Mesenchymal stem cell (in vitro differentiated cells and primary cell): ENCODE measurements around the gene HOXA7.

ENCODE experiments used
- DNase-seq: peaks from one replicate; pipeline ENCODE4 v3.0.0-alpha.2; 2013
- H2AFZ ChIP-seq: one replicate; pipeline ENCODE4 v1.6.1; 2013; ENCODE audit warnings: low read depth, mild to moderate bottlenecking, control low read depth, inconsistent platforms, low read length, moderate library complexity
- H2AK5ac ChIP-seq: 2 replicates; pipeline ENCODE4 v1.6.1; 2013; ENCODE audit warnings: low read length, moderate library complexity, mild to moderate bottlenecking, inconsistent platforms; ENCODE audit not compliant: severe bottlenecking
- H2BK120ac ChIP-seq: one replicate; pipeline ENCODE4 v1.6.1; 2013; ENCODE audit warnings: low read depth, mild to moderate bottlenecking, inconsistent platforms, low read length, moderate library complexity
- H2BK12ac ChIP-seq, 2 experiments: one replicate each; pipeline ENCODE4 v1.6.1; 2013; ENCODE audit warnings: inconsistent platforms in 2 of 2, low read length in 2 of 2, mild to moderate bottlenecking in 2 of 2, moderate library complexity in 2 of 2, control low read depth in 1 of 2
- H2BK15ac ChIP-seq: one replicate; pipeline ENCODE4 v1.6.1; 2013; ENCODE audit warnings: mild to moderate bottlenecking, low read depth, inconsistent platforms; ENCODE audit not compliant: poor library complexity, severe bottlenecking
- H2BK5ac ChIP-seq: 2 replicates; pipeline ENCODE4 v1.6.1; 2013; ENCODE audit warnings: low read depth, mild to moderate bottlenecking, low read length, control low read depth, inconsistent platforms; ENCODE audit not compliant: poor library complexity, severe bottlenecking
- H3K14ac ChIP-seq, 2 experiments: one replicate each; pipeline ENCODE4 v1.6.1; 2013; ENCODE audit warnings: inconsistent platforms in 2 of 2, low read length in 2 of 2, control low read depth in 1 of 2, mild to moderate bottlenecking in 1 of 2, moderate library complexity in 1 of 2
- H3K18ac ChIP-seq, 2 experiments: one replicate each; pipeline ENCODE4 v1.6.1; 2013; ENCODE audit warnings: inconsistent platforms in 2 of 2, low read length in 2 of 2, control low read depth in 1 of 2, low read depth in 1 of 2, mild to moderate bottlenecking in 1 of 2
- H3K23ac ChIP-seq, 2 experiments: one replicate each; pipeline ENCODE4 v1.6.1; 2013; ENCODE audit warnings: inconsistent platforms in 2 of 2, low read length in 2 of 2, mild to moderate bottlenecking in 2 of 2, moderate library complexity in 2 of 2, control low read depth in 1 of 2
- H3K27ac ChIP-seq: 2 replicates; pipeline ENCODE4 v1.5.1; 2013; ENCODE audit warnings: mild to moderate bottlenecking, moderate library complexity, low read length, control low read depth, inconsistent platforms; ENCODE audit not compliant: poor library complexity, severe bottlenecking
- H3K27me3 ChIP-seq, 2 experiments: 2 replicates each; pipeline versions ENCODE4 v1.6.1 to v1.7.0; 2013; ENCODE audit warnings: low read length in 2 of 2, mild to moderate bottlenecking in 2 of 2, moderate library complexity in 2 of 2, control low read depth in 1 of 2, inconsistent platforms in 1 of 2; ENCODE audit not compliant: control insufficient read depth in 1 of 2, insufficient read depth in 1 of 2
- H3K36me3 ChIP-seq, 2 experiments: 2 replicates each; pipeline versions ENCODE4 v1.6.1 to v1.7.0; 2013; ENCODE audit warnings: low read length in 2 of 2, control low read depth in 1 of 2, inconsistent platforms in 1 of 2, low read depth in 1 of 2, mild to moderate bottlenecking in 1 of 2; ENCODE audit not compliant: insufficient read depth in 2 of 2, control insufficient read depth in 1 of 2
- H3K4ac ChIP-seq, 2 experiments: one replicate each; pipeline ENCODE4 v1.6.1; 2013; ENCODE audit warnings: inconsistent platforms in 2 of 2, low read length in 2 of 2, mild to moderate bottlenecking in 2 of 2, moderate library complexity in 2 of 2, control low read depth in 1 of 2, low read depth in 1 of 2
- H3K4me1 ChIP-seq: 2 replicates; pipeline ENCODE4 v1.6.1; 2013; ENCODE audit warnings: low read depth, low read length, control low read depth; ENCODE audit not compliant: control insufficient read depth, insufficient read depth
- H3K4me2 ChIP-seq: 2 replicates; pipeline ENCODE4 v1.6.1; 2013; ENCODE audit warnings: low read length, mild to moderate bottlenecking, inconsistent platforms; ENCODE audit not compliant: poor library complexity, severe bottlenecking
- H3K4me3 ChIP-seq, 2 experiments: 2 replicates each; pipeline versions ENCODE4 v1.5.1 to v1.7.0; 2013; ENCODE audit warnings: low read length in 2 of 2, mild to moderate bottlenecking in 2 of 2, control low read depth in 1 of 2, low read depth in 1 of 2; ENCODE audit not compliant: insufficient read depth in 1 of 2
- H3K79me1 ChIP-seq: replicated peaks from 2 replicates; pipeline ENCODE4 v1.6.1; 2013; ENCODE audit warnings: mild to moderate bottlenecking, control low read depth, low read length, inconsistent platforms; ENCODE audit not compliant: poor library complexity, severe bottlenecking
- H3K9ac ChIP-seq: 2 replicates; pipeline ENCODE4 v1.7.0; 2013; ENCODE audit warnings: mild to moderate bottlenecking, low read length, moderate library complexity
- H3K9me3 ChIP-seq: 2 replicates; pipeline ENCODE4 v1.7.0; 2013; ENCODE audit warnings: mild to moderate bottlenecking, low read length; ENCODE audit not compliant: control insufficient read depth
- H4K8ac ChIP-seq: one replicate; pipeline ENCODE4 v1.6.1; 2013; ENCODE audit warnings: inconsistent platforms, mild to moderate bottlenecking, low read length, moderate library complexity
- H4K91ac ChIP-seq: one replicate; pipeline ENCODE4 v1.6.1; 2013; ENCODE audit warnings: mild to moderate bottlenecking, low read length, inconsistent platforms
- WGBS: methylation state at CpG from one replicate; pipeline ENCODE4 v1.1.7; 2013; ENCODE audit warnings: mixed read lengths; 5-methylcytosine and 5-hydroxymethylcytosine counted together

The HOXA7 gene

GRCh38 chr7:27128776-27129728 lies 27.4 kb downstream of the HOXA7 start:
- Histone ChIP-seq H2AK5ac (peak overlapping the region; percentile 31), H3K36me3 (peaks cover 0 to 19% of the 10 kb centered on the region in 2 experiments), H2AFZ (no peak overlapping the region), H3K4ac (no peak overlapping the region), H3K27me3 (no peaks in the 10 kb centered on the region), H3K18ac (no peak overlapping the region), H3K4me2 (peak overlapping the region; percentile 55), H4K91ac (no peak overlapping the region), H2BK12ac (no peak overlapping the region), H3K9ac (peak overlapping the region; percentile 77), H2BK5ac (no peak overlapping the region), H3K23ac (peak overlapping the region in 1 of 2 experiments; percentile 15), H3K14ac (no peak overlapping the region), H3K4me3 (peak overlapping the region in 1 of 2 experiments; percentile 73), H2BK120ac (no peak overlapping the region), H3K27ac (no peak overlapping the region), H4K8ac (no peak overlapping the region), H3K79me1 (no peaks in the 10 kb centered on the region), H3K9me3 (no peaks in the 10 kb centered on the region), H2BK15ac (no peak overlapping the region), H3K4me1 (peaks cover 18% of the 10 kb centered on the region)
- 49% methylated on average over 25 of the region's 28 CpGs for WGBS
- no peak for DNase-seq

- no peak overlapping the region for H3K4ac ChIP-seq
- peak overlapping the region; percentile 6 for H2AK5ac ChIP-seq
- H2BK12ac ChIP-seq = no peak overlapping the region
- H3K4me1 ChIP-seq = peaks cover 21% of the 10 kb centered on the region
- H2AFZ ChIP-seq = no peak overlapping the region
- no peak overlapping the region for H3K18ac ChIP-seq
- no peak overlapping the region for H3K27ac ChIP-seq
- H3K14ac ChIP-seq = no peak overlapping the region
- no peak overlapping the region for H3K4me2 ChIP-seq
- H3K79me1 ChIP-seq = no peaks in the 10 kb centered on the region
- no peak overlapping the region for H3K9ac ChIP-seq
- no peak overlapping the region for H4K91ac ChIP-seq
- no peak overlapping the region for H4K8ac ChIP-seq
- H3K9me3 ChIP-seq = no peaks in the 10 kb centered on the region
- no peak overlapping the region for H2BK5ac ChIP-seq
- no peak overlapping the region for H2BK120ac ChIP-seq
- no peak for DNase-seq
- no peak overlapping the region for H3K23ac ChIP-seq
- WGBS = 27% methylated on average over 2 of the region's 2 CpGs
- H3K36me3 ChIP-seq = peaks cover 7 to 28% of the 10 kb centered on the region in 2 experiments
- no peak overlapping the region for H2BK15ac ChIP-seq
- no peaks in the 10 kb centered on the region for H3K27me3 ChIP-seq
- H3K4me3 ChIP-seq = no peak overlapping the region
These were observed 28.4 kb downstream of the HOXA7 start for GRCh38 chr7:27128034-27128433.

GRCh38 chr7:27126596-27127327 lies 29.7 kb downstream of the HOXA7 start:
- H3K27me3 ChIP-seq = no peaks in the 10 kb centered on the region
- H3K9ac ChIP-seq = peak overlapping the region; percentile 9
- H3K4me3 ChIP-seq = no peak overlapping the region

GRCh38 chr7:27125986-27126394 lies 30.5 kb downstream of the HOXA7 start:
- H3K9ac ChIP-seq = peak overlapping the region; percentile 9
- H3K36me3 ChIP-seq = peaks cover 10 to 46% of the 10 kb centered on the region in 2 experiments
- H3K4me3 ChIP-seq = no peak overlapping the region
- no peaks in the 10 kb centered on the region for H3K9me3 ChIP-seq
- H3K23ac ChIP-seq = no peak overlapping the region
- no peak overlapping the region for H2AK5ac ChIP-seq
- H3K79me1 ChIP-seq = no peaks in the 10 kb centered on the region
- H3K27ac ChIP-seq = peak overlapping the region; percentile 0
- H4K91ac ChIP-seq = no peak overlapping the region
- H2BK12ac ChIP-seq = no peak overlapping the region
- no peaks in the 10 kb centered on the region for H3K27me3 ChIP-seq
- H3K4me1 ChIP-seq = peaks cover 20% of the 10 kb centered on the region
- no peak overlapping the region for H2BK15ac ChIP-seq
- no peak overlapping the region for H3K14ac ChIP-seq
- no peak overlapping the region for H3K18ac ChIP-seq
- no peak overlapping the region for H3K4ac ChIP-seq
- WGBS = 27% methylated on average over 4 of the region's 5 CpGs
- no peak overlapping the region for H2AFZ ChIP-seq
- no peak overlapping the region for H4K8ac ChIP-seq
- no peak for DNase-seq
- no peak overlapping the region for H3K4me2 ChIP-seq
- H2BK120ac ChIP-seq = no peak overlapping the region
- H2BK5ac ChIP-seq = no peak overlapping the region

More at GRCh38 chr7:27126596-27127327, 29.7 kb downstream of the HOXA7 start:
- WGBS = 5% methylated on average over 1 of the region's 3 CpGs
- no peak overlapping the region for H2BK12ac ChIP-seq
- H3K18ac ChIP-seq = no peak overlapping the region
- H3K14ac ChIP-seq = no peak overlapping the region
- H3K4me1 ChIP-seq = peaks cover 21% of the 10 kb centered on the region
- H2BK120ac ChIP-seq = no peak overlapping the region
- H2AK5ac ChIP-seq = no peak overlapping the region
- no peak overlapping the region for H3K23ac ChIP-seq
- H3K4ac ChIP-seq = no peak overlapping the region
- H3K36me3 ChIP-seq = peaks cover 10 to 41% of the 10 kb centered on the region in 2 experiments
- H3K79me1 ChIP-seq = no peaks in the 10 kb centered on the region
- no peak overlapping the region for H4K91ac ChIP-seq
- no peak overlapping the region for H4K8ac ChIP-seq
- no peak overlapping the region for H2BK15ac ChIP-seq
- H2BK5ac ChIP-seq = no peak overlapping the region
- no peak overlapping the region for H2AFZ ChIP-seq
- no peak for DNase-seq
- H3K27ac ChIP-seq = no peak overlapping the region
- H3K9me3 ChIP-seq = no peaks in the 10 kb centered on the region
- no peak overlapping the region for H3K4me2 ChIP-seq
